ENCODE results near the gene NOTCH3.
A peak's percentile ranks its signal among the peaks of the same experiment; 100 is the strongest.

DNA sequence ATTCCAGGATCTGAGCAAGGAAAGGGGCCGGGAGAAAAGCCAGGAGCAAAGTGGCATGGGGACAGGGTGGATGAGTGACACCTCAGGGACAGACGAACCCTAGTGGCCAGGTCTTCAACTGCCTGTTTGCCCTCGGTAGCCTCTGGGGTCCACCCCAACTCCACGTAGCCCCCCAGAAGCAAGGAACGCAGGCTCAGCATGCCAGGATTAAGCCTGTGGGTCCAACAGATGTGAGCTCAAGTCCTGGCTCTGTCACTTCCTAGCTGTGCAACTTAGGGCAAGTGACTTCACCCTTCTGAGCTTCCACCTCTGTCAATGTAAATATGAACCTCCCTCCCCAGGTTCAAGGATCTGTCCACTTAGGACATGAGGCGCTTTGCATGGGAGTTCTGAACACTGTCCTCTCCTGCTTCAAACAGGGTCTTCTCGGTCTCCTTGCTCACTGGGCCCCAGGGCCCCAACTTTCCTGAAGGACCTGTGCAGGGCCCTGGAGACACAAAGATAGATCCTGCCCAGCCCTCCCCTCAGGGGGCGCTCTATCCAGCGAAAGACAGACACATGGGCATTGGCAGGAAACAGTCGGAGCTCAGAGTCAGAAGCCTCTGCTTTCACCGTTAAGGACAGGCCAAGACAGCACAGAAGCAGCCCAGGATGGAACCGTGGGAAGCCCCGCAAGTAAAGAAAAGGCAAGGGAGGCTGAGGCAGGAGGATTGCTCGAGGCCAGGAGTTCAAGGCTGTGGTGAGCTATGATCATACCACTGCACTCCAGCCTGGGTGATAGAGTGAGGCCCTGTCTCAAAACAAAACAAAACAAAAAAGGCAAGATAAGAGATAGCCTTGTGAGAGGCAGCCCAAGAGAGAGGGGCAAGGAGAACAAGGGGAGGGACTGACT is 80.4 kb downstream of the NOTCH3 start:
- no peak for TF ChIP-seq EZH2 (IDR thresholded peaks at IDR 0.05; ENCODE audit: borderline replicate concordance, low read length)
- TF ChIP-seq, protein P1, sequence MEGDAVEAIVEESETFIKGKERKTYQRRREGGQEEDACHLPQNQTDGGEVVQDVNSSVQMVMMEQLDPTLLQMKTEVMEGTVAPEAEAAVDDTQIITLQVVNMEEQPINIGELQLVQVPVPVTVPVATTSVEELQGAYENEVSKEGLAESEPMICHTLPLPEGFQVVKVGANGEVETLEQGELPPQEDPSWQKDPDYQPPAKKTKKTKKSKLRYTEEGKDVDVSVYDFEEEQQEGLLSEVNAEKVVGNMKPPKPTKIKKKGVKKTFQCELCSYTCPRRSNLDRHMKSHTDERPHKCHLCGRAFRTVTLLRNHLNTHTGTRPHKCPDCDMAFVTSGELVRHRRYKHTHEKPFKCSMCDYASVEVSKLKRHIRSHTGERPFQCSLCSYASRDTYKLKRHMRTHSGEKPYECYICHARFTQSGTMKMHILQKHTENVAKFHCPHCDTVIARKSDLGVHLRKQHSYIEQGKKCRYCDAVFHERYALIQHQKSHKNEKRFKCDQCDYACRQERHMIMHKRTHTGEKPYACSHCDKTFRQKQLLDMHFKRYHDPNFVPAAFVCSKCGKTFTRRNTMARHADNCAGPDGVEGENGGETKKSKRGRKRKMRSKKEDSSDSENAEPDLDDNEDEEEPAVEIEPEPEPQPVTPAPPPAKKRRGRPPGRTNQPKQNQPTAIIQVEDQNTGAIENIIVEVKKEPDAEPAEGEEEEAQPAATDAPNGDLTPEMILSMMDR (IDR thresholded peaks at IDR 0.05; ENCODE audit: low read length), result peak; percentile 16; the same call in 1 of the 2 replicates
